C4-2B (cell line): ENCODE data around the gene HTR5A.

Experiments
- ZFX ChIP-seq: fragments of 450-650 bp; IDR thresholded peaks from 2 replicates; pipeline ENCODE4 v1.6.1; 2017
- TF ChIP-seq, protein P1 (sequence below): fragments of 450-650 bp; conservative IDR thresholded peaks from 2 replicates; pipeline ENCODE4 v1.5.1; 2017; ENCODE audit warnings: mild to moderate bottlenecking

DNA sequence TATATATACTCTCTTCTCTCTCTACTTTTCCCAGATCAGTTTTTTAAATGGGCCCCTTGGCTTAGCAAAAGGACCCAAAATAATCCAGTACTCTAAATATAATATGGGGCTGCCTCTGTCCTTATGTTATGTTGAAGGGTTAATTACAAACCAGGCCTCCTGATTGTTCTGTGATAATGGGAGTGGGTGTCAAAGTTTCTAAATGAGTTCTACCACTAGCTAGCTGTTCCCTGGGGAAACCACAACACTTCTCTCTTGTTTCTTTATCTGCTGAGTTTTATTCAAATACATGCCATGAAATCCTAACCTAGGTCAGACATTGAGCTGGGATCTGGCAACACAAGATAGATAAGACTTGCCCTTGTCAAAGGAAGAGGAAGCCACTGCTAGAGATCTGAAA lies 3.8 kb downstream of the HTR5A start:
- TF ChIP-seq, protein P1, sequence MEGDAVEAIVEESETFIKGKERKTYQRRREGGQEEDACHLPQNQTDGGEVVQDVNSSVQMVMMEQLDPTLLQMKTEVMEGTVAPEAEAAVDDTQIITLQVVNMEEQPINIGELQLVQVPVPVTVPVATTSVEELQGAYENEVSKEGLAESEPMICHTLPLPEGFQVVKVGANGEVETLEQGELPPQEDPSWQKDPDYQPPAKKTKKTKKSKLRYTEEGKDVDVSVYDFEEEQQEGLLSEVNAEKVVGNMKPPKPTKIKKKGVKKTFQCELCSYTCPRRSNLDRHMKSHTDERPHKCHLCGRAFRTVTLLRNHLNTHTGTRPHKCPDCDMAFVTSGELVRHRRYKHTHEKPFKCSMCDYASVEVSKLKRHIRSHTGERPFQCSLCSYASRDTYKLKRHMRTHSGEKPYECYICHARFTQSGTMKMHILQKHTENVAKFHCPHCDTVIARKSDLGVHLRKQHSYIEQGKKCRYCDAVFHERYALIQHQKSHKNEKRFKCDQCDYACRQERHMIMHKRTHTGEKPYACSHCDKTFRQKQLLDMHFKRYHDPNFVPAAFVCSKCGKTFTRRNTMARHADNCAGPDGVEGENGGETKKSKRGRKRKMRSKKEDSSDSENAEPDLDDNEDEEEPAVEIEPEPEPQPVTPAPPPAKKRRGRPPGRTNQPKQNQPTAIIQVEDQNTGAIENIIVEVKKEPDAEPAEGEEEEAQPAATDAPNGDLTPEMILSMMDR = no peak
- no peak for TF ChIP-seq ZFX
